NCI-H128 (cell line): ENCODE measurements around the gene SLC36A1.

Experiments
- DNase-seq: peaks from one replicate; lab custom pipeline; 2025; ENCODE audit not compliant: unreplicated experiment; lab: John Stamatoyannopoulos, UW

SLC36A1 gene

GRCh38 chr5:151451626-151452520, 4.5 kb downstream of the SLC36A1 start:
- no peak for DNase-seq

GRCh38 chr5:151454166-151454565, 6.8 kb downstream of the SLC36A1 start:
- DNase-seq: no peak

GRCh38 chr5:151454889-151455288, 7.5 kb downstream of the SLC36A1 start:
- DNase-seq: no peak

- no peak for DNase-seq
Observed at GRCh38 chr5:151456321-151456940, 9.0 kb downstream of the SLC36A1 start.

GRCh38 chr5:151458314-151458713, 10.9 kb downstream of the SLC36A1 start:
- no peak for DNase-seq

GRCh38 chr5:151459680-151460324, 12.4 kb downstream of the SLC36A1 start:
- DNase-seq: no peak

GRCh38 chr5:151461312-151461711, 13.9 kb downstream of the SLC36A1 start:
- DNase-seq: no peak

- no peak for DNase-seq
Observed at GRCh38 chr5:151463137-151464029, 16.0 kb downstream of the SLC36A1 start.

GRCh38 chr5:151464101-151464500, 16.7 kb downstream of the SLC36A1 start:
- DNase-seq: no peak

GRCh38 chr5:151465476-151465875, 18.1 kb downstream of the SLC36A1 start:
- no peak for DNase-seq

- no peak for DNase-seq
Observed at GRCh38 chr5:151467576-151467975, 20.2 kb downstream of the SLC36A1 start.

GRCh38 chr5:151469386-151469785, 22.0 kb downstream of the SLC36A1 start:
- no peak for DNase-seq

GRCh38 chr5:151469992-151470391, 22.6 kb downstream of the SLC36A1 start:
- DNase-seq: peak; percentile 24

GRCh38 chr5:151470439-151470838, 23.0 kb downstream of the SLC36A1 start:
- no peak for DNase-seq

- no peak for DNase-seq
Observed at GRCh38 chr5:151471276-151471675, 23.9 kb downstream of the SLC36A1 start.

GRCh38 chr5:151474799-151475198, 27.4 kb downstream of the SLC36A1 start:
- DNase-seq: no peak

GRCh38 chr5:151475388-151475787, 28.0 kb downstream of the SLC36A1 start:
- no peak for DNase-seq

GRCh38 chr5:151476016-151476415, 28.6 kb downstream of the SLC36A1 start:
- DNase-seq: no peak

GRCh38 chr5:151477101-151477500, 29.7 kb downstream of the SLC36A1 start:
- no peak for DNase-seq

GRCh38 chr5:151480384-151481293, 33.2 kb downstream of the SLC36A1 start:
- DNase-seq: no peak
